SU-DHL-6 (cell line): Measurements from ENCODE around the gene SLC6A5.

Experiments used
- CTCF ChIP-seq: fragments of 200-600 bp; sonication (generic); IDR thresholded peaks from one replicate; pipeline ENCODE4 v1.5.1; 2017; ENCODE audit warnings: antibody characterized with exemption, mild to moderate bottlenecking, low read length, moderate library complexity; ENCODE audit not compliant: insufficient read depth, poor library complexity, severe bottlenecking
- EZH2phosphoT487 ChIP-seq: fragments of 200-600 bp; sonication (generic), shearing (Covaris generic); conservative IDR thresholded peaks from 2 replicates; pipeline ENCODE4 v1.6.1; 2018; ENCODE audit warnings: mild to moderate bottlenecking, antibody characterized with exemption, low read length, moderate library complexity, mixed read lengths

GRCh38 chr11:20597680-20598484 lies 1.5 kb upstream of the SLC6A5 start:
- TF ChIP-seq CTCF (no peak), EZH2phosphoT487 (no peak)
